ENCODE results near the gene DENND4B.

Gene DENND4B

GRCh38 chr1:153970346-153970745, 23.8 kb upstream of the DENND4B start:
- DNase-seq: no peak

GRCh38 chr1:153968972-153969371, 22.5 kb upstream of the DENND4B start:
- no peak for DNase-seq

GRCh38 chr1:153968408-153968807, 21.9 kb upstream of the DENND4B start:
- DNase-seq: no peak

GRCh38 chr1:153968000-153968363, 21.5 kb upstream of the DENND4B start:
- DNase-seq: no peak

- DNase-seq: peak; percentile 85 to 88
These were observed 20.8 kb upstream of the DENND4B start, which contains the start of gene CREB3L4 for GRCh38 chr1:153967107-153967999. Gene CREB3L4, plus strand, starts transcription at chr1:153967902. Its CDS starts 624 bp downstream, at chr1:153968526.

GRCh38 chr1:153963850-153964331, 17.4 kb upstream of the DENND4B start:
- DNase-seq: no peak

- peak; percentile 98 to 99 for DNase-seq
These were observed 16.7 kb upstream of the DENND4B start, which contains the start of gene SLC39A1 for GRCh38 chr1:153963030-153963849. Gene SLC39A1, minus strand, starts transcription at chr1:153963537. Its CDS starts 822 bp downstream, at chr1:153962715.

- no peak for DNase-seq
These were observed 15.8 kb upstream of the DENND4B start for GRCh38 chr1:153962088-153963029.

GRCh38 chr1:153961421-153961820, 14.9 kb upstream of the DENND4B start:
- no peak for DNase-seq

GRCh38 chr1:153960206-153960605, 13.7 kb upstream of the DENND4B start:
- DNase-seq: no peak

GRCh38 chr1:153959454-153959853, 12.9 kb upstream of the DENND4B start:
- no peak for DNase-seq

GRCh38 chr1:153958961-153959260, 12.4 kb upstream of the DENND4B start:
- DNase-seq: no peak

GRCh38 chr1:153958111-153958960, 11.8 kb upstream of the DENND4B start, which contains the start of gene CRTC2:
Gene CRTC2, minus strand, starts transcription at chr1:153958612. Its CDS starts 115 bp downstream, at chr1:153958497.
- DNase-seq: peak; percentile 97 to 98

GRCh38 chr1:153957744-153958110, 11.2 kb upstream of the DENND4B start:
- peak in 1 of 2 experiments; percentile 67 for DNase-seq

- DNase-seq: no peak
These were observed 10.6 kb upstream of the DENND4B start for GRCh38 chr1:153956997-153957715.

- no peak for DNase-seq
These were observed 8.3 kb upstream of the DENND4B start for GRCh38 chr1:153954826-153955225.

GRCh38 chr1:153953859-153954365, 7.4 kb upstream of the DENND4B start:
- no peak for DNase-seq

GRCh38 chr1:153951801-153952200, 5.3 kb upstream of the DENND4B start:
- DNase-seq: no peak

GRCh38 chr1:153951183-153951582, 4.7 kb upstream of the DENND4B start:
- DNase-seq: no peak

Measured in activated T-cell treated with anti-CD3 and anti-CD28 coated beads, Interleukin-2, amount 50 U/mL, for 48 hours (primary cell).